Kidney (tissue), 14 donors: ENCODE measurements around the gene HOXC9. TPM values are rescaled to one million over a fixed set of nuclear protein-coding genes. Genes with fewer than 3 reads are reported as not detected.
A peak's percentile ranks its signal among the peaks of the same experiment; 100 is the strongest.

Source experiments
- DNase-seq, 5 donors: peaks; one replicate each; pipeline ENCODE4 v3.0.0-alpha.2; 2013 to 2020
- FAIRE-seq: peaks from 2 replicates; lab custom pipeline; 2012; peaks lifted over from hg19 to GRCh38; lab: Jason Lieb, UNC
- H3K27ac ChIP-seq, 2 donors: one replicate each; pipeline ENCODE4 v1.7.0; 2013; ENCODE audit warnings: low read depth in 2 of 2, low read length in 2 of 2, inconsistent platforms in 1 of 2
- H3K27me3 ChIP-seq: one replicate; pipeline ENCODE4 v1.7.1; 2013; ENCODE audit warnings: low read length, inconsistent platforms; ENCODE audit not compliant: control insufficient read depth, insufficient read depth
- H3K36me3 ChIP-seq, 3 donors: one replicate each; pipeline versions ENCODE4 v1.7.0 to v1.7.1; 2013; ENCODE audit warnings: low read length in 3 of 3, control low read depth in 1 of 3, inconsistent platforms in 1 of 3; ENCODE audit not compliant: insufficient read depth in 3 of 3, control insufficient read depth in 2 of 3
- H3K4me1 ChIP-seq, 3 donors: one replicate each; pipeline versions ENCODE4 v1.7.0 to v1.7.1; 2013; ENCODE audit warnings: low read length in 3 of 3, inconsistent platforms in 1 of 3, low read depth in 1 of 3; ENCODE audit not compliant: control insufficient read depth in 2 of 3, insufficient read depth in 2 of 3
- H3K4me3 ChIP-seq, 3 donors: one replicate each; pipeline versions ENCODE4 v1.7.0 to v1.8.1; 2013; ENCODE audit warnings: low read length in 3 of 3, control low read depth in 1 of 3, inconsistent platforms in 1 of 3
- H3K9ac ChIP-seq, 3 donors: one replicate each; pipeline versions ENCODE4 v1.7.0 to v1.7.1; 2013; ENCODE audit warnings: low read length in 3 of 3, control low read depth in 1 of 3, inconsistent platforms in 1 of 3
- H3K9me3 ChIP-seq, 3 donors: one replicate each; pipeline versions ENCODE4 v1.7.0 to v1.7.1; 2013; ENCODE audit warnings: low read length in 3 of 3, control low read depth in 1 of 3, inconsistent platforms in 1 of 3; ENCODE audit not compliant: control insufficient read depth in 2 of 3, insufficient read depth in 1 of 3
- intact Hi-C: fragments of 100-400 bp; cut with DNase I; formaldehyde crosslinking; loops from one replicate; pipeline ENCODE4 v1.11.1; 2022
- polyA plus RNA-seq: library from polyadenylated mRNA; stranded (reverse); fragments of 350-450 nt; fragmentation: Illumina TruSeq; extraction: RNeasy Lipid Tissue Mini Kit (QIAGEN cat#74804); gene quantifications from one replicate; pipeline ENCODE4 v1.2.3, GENCODE V29; 2014; ENCODE audit warnings: low read depth, low replicate concordance; ENCODE audit not compliant: insufficient read depth
- total RNA-seq: library from RNA; stranded (reverse); fragmentation: NEBNext Ultra II Directional; extraction: Animal tissue kit (Norgen Biotek cat#: 25700); gene quantifications from one replicate; pipeline ENCODE4 v1.2.1, GENCODE V29; 2021
- TF ChIP-seq, protein P1 (sequence below): IDR thresholded peaks from 3 replicates; pipeline ENCODE4 v1.5.1; 2012; ENCODE audit warnings: mild to moderate bottlenecking, moderate library complexity, borderline replicate concordance; ENCODE audit not compliant: insufficient read depth; ENCODE audit errors: extremely low read depth
- donor health status: control.
- donor health status: control.
- donor health status: control.
- donor health status: control.
- donor health status: control.
- donor health status: DM: yes; HTN: yes; CAD: no.
- donor health status: Normal renal cell carcinoma (clear cell type).

Gene HOXC9
- total and polyA plus RNA-seq, 2 donors from 2014 or later, result 11.7 to 16.5 TPM

DNA sequence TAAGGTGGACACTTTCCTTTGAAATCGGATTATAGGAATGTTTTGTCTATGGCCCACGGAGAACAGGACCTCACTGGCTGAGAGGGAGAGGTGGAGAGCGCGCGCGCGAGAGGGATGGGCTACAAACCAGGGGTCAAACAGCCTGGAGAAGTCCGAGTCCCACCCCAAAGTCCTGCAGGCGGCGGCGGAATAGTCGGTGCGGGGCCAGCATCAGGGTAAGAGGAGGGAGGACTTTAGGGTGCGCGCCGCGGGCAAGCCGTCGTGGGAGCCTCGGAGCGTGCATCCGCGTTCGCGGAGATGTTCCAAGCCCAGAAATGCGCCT, 5.5 kb downstream of the HOXC9 start:
- peak in 4 of 5 donors; percentile 71 to 84 (median 80) for DNase-seq
- Histone ChIP-seq H3K27ac (peak overlapping the region; percentile 49 to 71), H3K9me3 (no peaks in the 10 kb centered on the region), H3K4me1 (peaks cover 6 to 28% (median 14%) of the 10 kb centered on the region in 3 donors), H3K9ac (peak overlapping the region in 2 of 3 donors; percentile 41 to 61), H3K27me3 (peaks cover 4% of the 10 kb centered on the region), H3K36me3 (no peaks in the 10 kb centered on the region), H3K4me3 (peak overlapping the region in 1 of 3 donors; percentile 39)
- no peak for FAIRE-seq
- TF ChIP-seq, protein P1, sequence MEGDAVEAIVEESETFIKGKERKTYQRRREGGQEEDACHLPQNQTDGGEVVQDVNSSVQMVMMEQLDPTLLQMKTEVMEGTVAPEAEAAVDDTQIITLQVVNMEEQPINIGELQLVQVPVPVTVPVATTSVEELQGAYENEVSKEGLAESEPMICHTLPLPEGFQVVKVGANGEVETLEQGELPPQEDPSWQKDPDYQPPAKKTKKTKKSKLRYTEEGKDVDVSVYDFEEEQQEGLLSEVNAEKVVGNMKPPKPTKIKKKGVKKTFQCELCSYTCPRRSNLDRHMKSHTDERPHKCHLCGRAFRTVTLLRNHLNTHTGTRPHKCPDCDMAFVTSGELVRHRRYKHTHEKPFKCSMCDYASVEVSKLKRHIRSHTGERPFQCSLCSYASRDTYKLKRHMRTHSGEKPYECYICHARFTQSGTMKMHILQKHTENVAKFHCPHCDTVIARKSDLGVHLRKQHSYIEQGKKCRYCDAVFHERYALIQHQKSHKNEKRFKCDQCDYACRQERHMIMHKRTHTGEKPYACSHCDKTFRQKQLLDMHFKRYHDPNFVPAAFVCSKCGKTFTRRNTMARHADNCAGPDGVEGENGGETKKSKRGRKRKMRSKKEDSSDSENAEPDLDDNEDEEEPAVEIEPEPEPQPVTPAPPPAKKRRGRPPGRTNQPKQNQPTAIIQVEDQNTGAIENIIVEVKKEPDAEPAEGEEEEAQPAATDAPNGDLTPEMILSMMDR, result no peak
- intact Hi-C loops, result no loop called here

DNA sequence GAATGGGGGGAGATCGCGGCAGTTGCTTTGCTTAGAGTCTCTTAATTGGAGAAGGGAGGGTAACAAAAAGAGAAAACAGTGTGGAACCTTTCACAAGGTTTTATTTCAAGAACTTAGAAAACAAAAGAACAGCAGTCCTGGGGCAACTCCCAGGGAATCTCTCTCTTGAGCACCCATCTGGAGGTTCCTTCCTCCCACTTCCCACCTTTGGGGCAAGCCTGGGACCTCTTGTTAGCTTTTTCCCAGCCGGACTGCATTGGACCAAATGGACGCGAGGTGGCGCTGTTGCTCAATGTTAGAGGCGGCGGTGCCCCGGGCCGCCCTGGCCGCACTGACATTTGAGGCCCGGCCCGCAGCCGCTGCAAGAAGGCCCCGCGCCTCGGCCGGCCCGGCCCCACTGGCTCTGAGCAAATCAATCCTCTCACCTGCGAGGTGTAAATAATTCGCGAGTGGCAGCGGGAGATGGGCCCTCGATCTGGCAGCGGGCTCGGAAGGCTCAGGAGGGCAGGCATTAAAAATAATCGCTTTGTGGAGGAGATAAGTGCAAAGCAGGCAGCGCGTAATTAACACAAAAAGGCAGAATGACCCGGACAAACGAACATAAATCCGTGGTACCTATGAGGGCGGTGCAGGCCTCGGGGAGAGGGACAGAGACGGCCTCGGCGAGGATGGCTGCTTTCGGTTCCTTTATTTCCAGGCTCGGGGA, 6.0 kb downstream of the HOXC9 start:
- Histone ChIP-seq H3K27me3 (peaks cover 4% of the 10 kb centered on the region), H3K9me3 (no peaks in the 10 kb centered on the region), H3K4me3 (peak overlapping the region; percentile 39 to 67 (median 60)), H3K36me3 (no peaks in the 10 kb centered on the region), H3K27ac (peak overlapping the region; percentile 59 to 71), H3K4me1 (peaks cover 6 to 26% (median 14%) of the 10 kb centered on the region in 3 donors), H3K9ac (peak overlapping the region; percentile 15 to 73 (median 72))
- peak; percentile 95 to 97 (median 96) for DNase-seq
- FAIRE-seq, result no peak
- TF ChIP-seq, protein P1, result peak; percentile 99
- intact Hi-C loops, result no loop called here

DNA sequence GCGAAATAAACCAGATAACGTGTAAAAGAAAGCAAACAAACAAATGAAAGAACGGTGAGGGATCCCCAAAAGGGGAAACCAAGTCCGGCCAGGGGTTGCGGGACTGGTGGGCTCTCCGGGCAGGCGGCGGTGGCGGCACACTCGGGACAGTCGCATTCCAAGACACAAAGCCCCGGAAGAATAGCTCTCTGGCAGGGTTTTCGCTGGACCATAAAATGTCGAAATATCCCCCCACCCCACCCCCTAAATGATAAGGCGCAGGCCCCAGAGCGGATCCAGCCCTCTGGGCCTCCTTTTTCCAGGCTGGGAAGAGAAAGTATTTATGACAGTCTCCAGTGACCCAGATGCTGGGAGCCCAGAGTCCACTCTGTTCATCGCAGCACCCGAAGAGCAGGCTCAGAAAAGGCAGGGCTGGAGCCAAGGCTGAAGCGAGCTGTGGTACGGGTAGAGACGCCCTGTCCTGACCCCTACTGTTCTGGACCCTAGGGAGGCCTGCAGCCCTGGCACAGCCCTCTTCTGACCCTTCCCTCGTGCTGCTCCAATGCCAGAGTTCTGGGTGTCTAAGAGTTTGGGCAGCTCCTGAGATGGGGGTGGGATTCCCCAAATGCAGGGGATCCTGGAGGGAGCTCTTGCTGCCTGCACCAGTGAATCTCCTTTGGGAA, 6.7 kb downstream of the HOXC9 start:
- Histone ChIP-seq H3K4me1 (peaks cover 6 to 23% (median 11%) of the 10 kb centered on the region in 3 donors), H3K9ac (peak overlapping the region in 2 of 3 donors; percentile 72 to 73), H3K27me3 (peaks cover 4% of the 10 kb centered on the region), H3K27ac (peak overlapping the region; percentile 55 to 59), H3K9me3 (no peaks in the 10 kb centered on the region), H3K4me3 (peak overlapping the region; percentile 39 to 67 (median 60)), H3K36me3 (no peaks in the 10 kb centered on the region)
- intact Hi-C loops, result no loop called here
- FAIRE-seq (no peak), DNase-seq (peak in 2 of 5 donors; percentile 68 to 89)
- TF ChIP-seq, protein P1, result no peak
